Measurements from ENCODE around the gene SGO2. TPM values are rescaled to one million over a fixed set of nuclear protein-coding genes. Genes with fewer than 3 reads are reported as not detected.

SGO2 gene
- total RNA-seq, 1 donor from 2014 or later: 4.9 TPM

DNA sequence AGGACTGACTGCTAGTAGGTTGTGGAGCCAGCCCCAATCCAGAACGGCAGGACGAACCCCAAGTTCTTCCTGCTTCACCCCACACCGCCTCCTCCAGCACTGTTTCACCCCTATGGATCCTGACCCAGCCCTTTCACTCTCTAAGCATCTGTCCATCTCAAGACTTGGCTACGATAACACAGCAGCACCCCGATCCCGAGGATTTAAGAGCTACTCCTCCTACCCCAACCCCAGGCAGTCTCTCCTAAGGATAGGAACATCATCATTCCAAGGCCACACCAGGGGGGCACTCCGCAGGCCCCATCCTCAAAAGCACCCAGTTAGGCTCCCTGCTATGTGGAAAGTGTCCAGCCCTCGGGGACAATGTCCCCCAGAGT, 16.8 kb upstream of the SGO2 start:
- H3K36me3 ChIP-seq (ENCODE audit: insufficient read depth, low read length): no peaks in the 10 kb centered on the region
- H3K4me1 ChIP-seq (ENCODE audit: insufficient read depth, low read length): peaks cover 6% of the 10 kb centered on the region
- peaks cover 2% of the 10 kb centered on the region for H3K4me1 Mint-ChIP-seq (ENCODE audit: low read depth, unreplicated experiment)
- no peaks in the 10 kb centered on the region for H3K9me3 ChIP-seq (ENCODE audit: insufficient read depth, low read depth, low read length)
- H3K4me3 ChIP-seq (ENCODE audit: insufficient read depth, low read depth, low read length): peak overlapping the region; percentile 69
- H3K4me2 ChIP-seq (ENCODE audit: low read length): peak overlapping the region; percentile 97
- H3K27me3 Mint-ChIP-seq (ENCODE audit: low read depth, unreplicated experiment): no peaks in the 10 kb centered on the region
- H3K27ac ChIP-seq (ENCODE audit: low read depth, low read length): peak overlapping the region; percentile 52
- peak overlapping the region; percentile 91 for H3K9ac ChIP-seq (ENCODE audit: low read length)
- peaks cover 13% of the 10 kb centered on the region for H3K27me3 ChIP-seq (ENCODE audit: insufficient read depth, low read length)
- H4K20me1 ChIP-seq (ENCODE audit: insufficient read depth, low read length): no peaks in the 10 kb centered on the region
- no peak for FAIRE-seq
- H3K9me3 Mint-ChIP-seq (ENCODE audit: unreplicated experiment): peaks cover 2% of the 10 kb centered on the region
- no peak for TF ChIP-seq EZH2 (IDR thresholded peaks at IDR 0.05; ENCODE audit: insufficient read depth, low read length)
- TF ChIP-seq, protein P1, sequence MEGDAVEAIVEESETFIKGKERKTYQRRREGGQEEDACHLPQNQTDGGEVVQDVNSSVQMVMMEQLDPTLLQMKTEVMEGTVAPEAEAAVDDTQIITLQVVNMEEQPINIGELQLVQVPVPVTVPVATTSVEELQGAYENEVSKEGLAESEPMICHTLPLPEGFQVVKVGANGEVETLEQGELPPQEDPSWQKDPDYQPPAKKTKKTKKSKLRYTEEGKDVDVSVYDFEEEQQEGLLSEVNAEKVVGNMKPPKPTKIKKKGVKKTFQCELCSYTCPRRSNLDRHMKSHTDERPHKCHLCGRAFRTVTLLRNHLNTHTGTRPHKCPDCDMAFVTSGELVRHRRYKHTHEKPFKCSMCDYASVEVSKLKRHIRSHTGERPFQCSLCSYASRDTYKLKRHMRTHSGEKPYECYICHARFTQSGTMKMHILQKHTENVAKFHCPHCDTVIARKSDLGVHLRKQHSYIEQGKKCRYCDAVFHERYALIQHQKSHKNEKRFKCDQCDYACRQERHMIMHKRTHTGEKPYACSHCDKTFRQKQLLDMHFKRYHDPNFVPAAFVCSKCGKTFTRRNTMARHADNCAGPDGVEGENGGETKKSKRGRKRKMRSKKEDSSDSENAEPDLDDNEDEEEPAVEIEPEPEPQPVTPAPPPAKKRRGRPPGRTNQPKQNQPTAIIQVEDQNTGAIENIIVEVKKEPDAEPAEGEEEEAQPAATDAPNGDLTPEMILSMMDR (IDR thresholded peaks at IDR 0.05; ENCODE audit: insufficient read depth, low read depth, low read length): no peak
- peak overlapping the region; percentile 90 for H2AFZ ChIP-seq (ENCODE audit: low read depth, low read length)
- H3K27ac Mint-ChIP-seq (ENCODE audit: unreplicated experiment): peak overlapping the region; percentile 77
- H3K36me3 Mint-ChIP-seq (ENCODE audit: low read depth, unreplicated experiment): no peaks in the 10 kb centered on the region
- peaks cover 6% of the 10 kb centered on the region for H3K79me2 ChIP-seq (ENCODE audit: insufficient read depth, low read length)
- H3K4me3 Mint-ChIP-seq (ENCODE audit: unreplicated experiment): peak overlapping the region; percentile 93
- DNase-seq (ENCODE audit: low read depth): no peak

DNA sequence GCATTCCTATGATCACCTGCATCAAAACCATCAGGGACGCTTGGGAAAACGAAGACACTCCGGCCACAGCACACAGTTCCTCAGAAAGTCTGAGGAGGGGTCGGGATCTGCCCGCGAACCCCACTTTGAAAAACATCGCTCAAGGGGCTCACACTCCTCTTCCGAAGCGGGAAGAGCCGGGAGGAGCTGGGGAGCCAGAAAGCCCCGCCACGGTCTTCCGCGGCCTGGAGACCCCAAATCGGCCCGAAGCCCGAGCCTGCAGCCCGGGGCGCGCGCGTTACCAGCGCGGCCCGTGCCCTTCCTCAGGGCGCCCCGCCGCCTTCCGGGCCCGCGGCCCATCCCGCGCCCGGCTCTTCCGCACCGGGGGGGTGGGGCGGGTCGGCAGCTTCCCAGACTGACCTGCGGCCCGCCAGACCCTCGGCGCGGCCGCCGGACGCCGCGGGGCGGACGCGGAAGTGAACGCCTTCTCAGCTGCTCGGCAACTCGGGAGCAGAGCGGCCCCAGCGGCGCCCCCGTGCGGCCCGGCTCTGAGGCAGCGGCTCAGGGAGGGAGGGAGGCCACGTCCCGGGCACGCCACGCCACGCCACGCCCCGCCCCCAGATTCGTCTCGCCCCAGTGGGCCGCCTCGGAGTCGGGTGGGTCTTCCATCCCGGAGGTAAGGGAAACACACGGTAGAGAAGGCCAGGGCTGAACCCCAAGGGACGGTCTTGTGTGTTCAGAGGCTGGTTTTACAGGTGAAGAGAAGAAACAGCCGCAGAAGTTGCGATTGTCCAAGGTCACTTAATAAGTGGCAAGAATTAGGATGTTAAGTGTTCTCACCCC, 16.2 kb upstream of the SGO2 start, which contains the start of gene KCTD18:
KCTD18 (minus strand) TSS at position 457 of the 822 bp plus-strand sequence. CDS start 3,052 bp downstream, outside the sequence.
- peak within 1 kb of the TSS; percentile 77 for H3K27ac Mint-ChIP-seq (ENCODE audit: unreplicated experiment)
- Histone ChIP-seq H3K79me2 (ENCODE audit: insufficient read depth, low read length) (peaks cover 6% of the 10 kb centered on the region), H3K4me3 (ENCODE audit: insufficient read depth, low read depth, low read length) (peak within 1 kb of the TSS; percentile 69), H3K27ac (ENCODE audit: low read depth, low read length) (peak within 1 kb of the TSS; percentile 52), H3K9me3 (ENCODE audit: insufficient read depth, low read depth, low read length) (no peaks in the 10 kb centered on the region), H3K4me1 (ENCODE audit: insufficient read depth, low read length) (peaks cover 6% of the 10 kb centered on the region), H3K4me2 (ENCODE audit: low read length) (peak within 1 kb of the TSS; percentile 97), H2AFZ (ENCODE audit: low read depth, low read length) (peak within 1 kb of the TSS; percentile 90), H4K20me1 (ENCODE audit: insufficient read depth, low read length) (no peaks in the 10 kb centered on the region), H3K36me3 (ENCODE audit: insufficient read depth, low read length) (no peaks in the 10 kb centered on the region), H3K9ac (ENCODE audit: low read length) (peak within 1 kb of the TSS; percentile 91), H3K27me3 (ENCODE audit: insufficient read depth, low read length) (peaks cover 13% of the 10 kb centered on the region)
- TF ChIP-seq EZH2 (IDR thresholded peaks at IDR 0.05; ENCODE audit: insufficient read depth, low read length): no peak
- TF ChIP-seq, protein P1 (IDR thresholded peaks at IDR 0.05; ENCODE audit: insufficient read depth, low read depth, low read length): peak; percentile 35
- peaks cover 2% of the 10 kb centered on the region for H3K4me1 Mint-ChIP-seq (ENCODE audit: low read depth, unreplicated experiment)
- H3K9me3 Mint-ChIP-seq (ENCODE audit: unreplicated experiment): peaks cover 2% of the 10 kb centered on the region
- H3K36me3 Mint-ChIP-seq (ENCODE audit: low read depth, unreplicated experiment): no peaks in the 10 kb centered on the region
- no peak for FAIRE-seq
- peak within 1 kb of the TSS; percentile 93 for H3K4me3 Mint-ChIP-seq (ENCODE audit: unreplicated experiment)
- peaks cover 4% of the 10 kb centered on the region for H3K27me3 Mint-ChIP-seq (ENCODE audit: low read depth, unreplicated experiment)
- DNase-seq (ENCODE audit: low read depth): peak; percentile 63

DNA sequence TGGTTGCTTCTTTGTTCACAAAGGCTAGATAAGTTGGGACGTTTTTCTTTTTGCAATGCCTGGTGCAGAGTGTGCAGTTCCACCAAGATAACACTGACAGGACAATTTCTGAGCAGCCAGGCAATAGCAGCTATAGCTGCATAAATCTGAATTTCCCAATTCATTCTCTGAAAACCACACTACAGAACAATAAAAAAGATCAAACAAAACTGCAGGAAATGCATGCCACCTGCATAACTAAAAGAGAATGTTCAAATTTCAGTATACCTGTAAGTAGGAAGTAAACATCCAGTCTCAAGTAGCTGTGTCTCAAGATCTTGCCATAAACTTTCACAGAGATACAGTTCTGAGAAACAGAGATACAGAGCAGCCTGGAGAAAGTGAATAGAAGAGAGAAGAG, 10.9 kb upstream of the SGO2 start:
- H3K4me3 ChIP-seq (ENCODE audit: insufficient read depth, low read depth, low read length): no peak overlapping the region
- DNase-seq (ENCODE audit: low read depth): no peak
- H3K4me1 ChIP-seq (ENCODE audit: insufficient read depth, low read length): no peaks in the 10 kb centered on the region
- H3K27ac ChIP-seq (ENCODE audit: low read depth, low read length): no peak overlapping the region
- H3K36me3 ChIP-seq (ENCODE audit: insufficient read depth, low read length): no peaks in the 10 kb centered on the region
- H3K27me3 ChIP-seq (ENCODE audit: insufficient read depth, low read length): peaks cover 13% of the 10 kb centered on the region
- H3K9me3 Mint-ChIP-seq (ENCODE audit: unreplicated experiment): peaks cover 5% of the 10 kb centered on the region
- H3K9me3 ChIP-seq (ENCODE audit: insufficient read depth, low read depth, low read length): no peaks in the 10 kb centered on the region
- no peak overlapping the region for H3K4me2 ChIP-seq (ENCODE audit: low read length)
- TF ChIP-seq, protein P1 (IDR thresholded peaks at IDR 0.05; ENCODE audit: insufficient read depth, low read depth, low read length): no peak
- TF ChIP-seq EZH2 (IDR thresholded peaks at IDR 0.05; ENCODE audit: insufficient read depth, low read length): no peak
- no peaks in the 10 kb centered on the region for H4K20me1 ChIP-seq (ENCODE audit: insufficient read depth, low read length)
- peaks cover 6% of the 10 kb centered on the region for H3K27me3 Mint-ChIP-seq (ENCODE audit: low read depth, unreplicated experiment)
- no peak overlapping the region for H2AFZ ChIP-seq (ENCODE audit: low read depth, low read length)
- no peak overlapping the region for H3K4me3 Mint-ChIP-seq (ENCODE audit: unreplicated experiment)
- H3K27ac Mint-ChIP-seq (ENCODE audit: unreplicated experiment): no peak overlapping the region
- no peaks in the 10 kb centered on the region for H3K79me2 ChIP-seq (ENCODE audit: insufficient read depth, low read length)
- H3K36me3 Mint-ChIP-seq (ENCODE audit: low read depth, unreplicated experiment): no peaks in the 10 kb centered on the region
- FAIRE-seq: no peak
- H3K4me1 Mint-ChIP-seq (ENCODE audit: low read depth, unreplicated experiment): no peaks in the 10 kb centered on the region
- H3K9ac ChIP-seq (ENCODE audit: low read length): no peak overlapping the region
